GM12891 (cell line): ENCODE measurements around the gene ANLN.
"Not testable (repeated sequence)": the region's sequence is repeated elsewhere in the genome, so short reads cannot be mapped to it uniquely, and the experiment has no call there.

ENCODE experiments used
- DNase-seq: peaks from one replicate; pipeline ENCODE4 v3.0.0; 2011; ENCODE audit warnings: low spot score; ENCODE audit not compliant: insufficient read length
- FAIRE-seq: peaks from 2 replicates; lab custom pipeline; 2011; peaks lifted over from hg19 to GRCh38; lab: Jason Lieb, UNC
- PAX5 ChIP-seq: IDR thresholded peaks from 2 replicates; pipeline ENCODE4 v1.6.1; 2011; ENCODE audit warnings: low read length, moderate library complexity, mild to moderate bottlenecking; ENCODE audit not compliant: insufficient read depth, severe bottlenecking
- POLR2A ChIP-seq: IDR thresholded peaks from 2 replicates; pipeline ENCODE4 v1.6.1; 2011; ENCODE audit warnings: low read depth, low read length, control low read depth
- POLR2AphosphoS5 ChIP-seq: IDR thresholded peaks from 2 replicates; pipeline ENCODE4 v1.6.1; 2011; ENCODE audit warnings: low read depth, low read length, control low read depth
- POU2F2 ChIP-seq: IDR thresholded peaks from 2 replicates; pipeline ENCODE4 v1.6.1; 2011; ENCODE audit warnings: low read depth, mild to moderate bottlenecking, control low read depth, low read length, moderate library complexity
- SPI1 ChIP-seq: IDR thresholded peaks from 2 replicates; pipeline ENCODE4 v1.6.1; 2011; ENCODE audit warnings: low read depth, low read length, control low read depth
- TAF1 ChIP-seq: IDR thresholded peaks from 2 replicates; pipeline ENCODE4 v1.6.1; 2011; ENCODE audit warnings: low read depth, low read length, control low read depth

Gene ANLN

GRCh38 chr7:36369171-36369570 is 20.5 kb upstream of the ANLN start:
- no peak for DNase-seq
- no peak for FAIRE-seq
- TF ChIP-seq SPI1 (no peak), TAF1 (no peak), PAX5 (no peak), POLR2AphosphoS5 (no peak), POU2F2 (no peak), POLR2A (no peak)

DNA sequence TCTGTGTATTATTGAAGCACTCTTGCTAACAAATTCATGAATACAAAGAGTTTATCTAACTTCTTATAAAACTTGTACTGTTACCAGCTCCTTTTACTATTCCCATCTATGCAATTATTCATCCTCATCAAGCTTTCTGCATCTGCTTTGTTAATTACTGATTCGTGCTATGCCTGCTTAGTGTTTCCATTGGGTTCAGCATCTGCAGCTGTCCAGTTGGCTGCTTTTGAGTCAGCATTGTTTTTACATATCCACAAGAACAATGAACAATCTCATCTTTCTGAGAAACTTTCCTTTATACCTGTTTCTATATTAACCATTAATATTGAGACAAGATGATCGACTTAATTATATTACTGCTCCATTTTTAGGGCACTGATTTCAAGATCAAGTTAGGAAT is 19.6 kb upstream of the ANLN start:
- no peak for DNase-seq
- TF ChIP-seq SPI1 (no peak), POU2F2 (no peak), POLR2A (no peak), PAX5 (no peak), POLR2AphosphoS5 (no peak), TAF1 (no peak)
- FAIRE-seq, result no peak

DNA sequence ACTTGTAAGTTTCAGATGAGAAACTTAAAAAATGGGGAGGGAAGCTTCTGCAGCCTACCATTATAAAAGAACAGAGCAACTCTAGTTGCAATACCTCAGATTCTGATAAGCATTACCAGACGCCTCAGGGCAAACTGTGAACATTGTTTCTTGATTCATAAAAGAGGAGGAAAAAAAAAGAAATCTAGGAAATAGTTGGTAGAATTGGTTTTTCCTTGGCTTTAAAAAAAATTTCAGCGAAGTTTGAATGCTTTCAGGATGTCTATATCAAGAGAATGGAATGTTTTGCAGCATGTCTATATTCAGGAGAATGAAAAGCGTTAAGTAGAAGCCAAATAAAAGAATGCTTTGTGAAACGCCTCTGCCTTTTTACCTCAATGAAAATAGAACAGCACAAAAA is 17.5 kb upstream of the ANLN start:
- TF ChIP-seq SPI1, result no peak
- TF ChIP-seq POLR2A, result no peak
- TF ChIP-seq PAX5, result no peak
- TF ChIP-seq POU2F2, result no peak
- TF ChIP-seq POLR2AphosphoS5, result no peak
- no peak for TF ChIP-seq TAF1
- no peak for FAIRE-seq
- no peak for DNase-seq

GRCh38 chr7:36378555-36378954 is 11.1 kb upstream of the ANLN start:
- DNase-seq, FAIRE-seq: not testable (repeated sequence)

DNA sequence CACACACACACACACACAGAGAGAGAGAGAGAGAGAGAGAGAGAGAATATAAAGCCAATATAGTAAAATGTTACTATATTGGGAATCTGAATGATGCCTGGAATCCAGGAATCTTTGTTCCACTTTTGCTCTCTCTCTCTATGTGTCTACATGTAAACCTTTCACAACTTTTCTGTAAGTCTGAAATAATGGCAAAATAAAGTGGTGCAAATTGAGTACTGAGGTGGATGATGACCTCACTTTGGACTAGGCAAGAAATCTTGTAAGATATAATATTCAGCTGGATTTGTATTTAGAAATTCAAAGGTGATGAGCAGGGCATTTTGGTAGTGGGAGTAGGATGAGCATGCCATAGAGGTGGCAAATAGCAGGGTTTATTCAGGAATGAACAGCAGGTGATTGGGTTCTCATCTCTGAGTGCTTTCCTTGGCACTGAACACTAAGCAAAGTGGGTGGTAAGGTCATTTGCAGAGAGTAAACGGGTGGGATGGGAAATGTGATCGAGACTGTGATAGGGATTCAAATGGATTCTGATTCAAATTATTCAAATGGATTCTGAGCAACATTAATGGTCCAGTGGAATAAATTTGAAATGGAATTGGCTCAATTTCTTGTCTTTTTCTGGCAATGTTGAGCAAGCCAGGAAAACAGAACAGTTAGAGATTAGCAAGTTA is 9.7 kb upstream of the ANLN start:
- FAIRE-seq (no peak), DNase-seq (no peak)
- TF ChIP-seq POLR2A (no peak), PAX5 (no peak), POU2F2 (no peak)

- FAIRE-seq, result no peak
- no peak for DNase-seq
- no peak for TF ChIP-seq PAX5
- no peak for TF ChIP-seq POU2F2
- TF ChIP-seq POLR2A, result no peak
- no peak for TF ChIP-seq TAF1
- no peak for TF ChIP-seq SPI1
- TF ChIP-seq POLR2AphosphoS5, result no peak
These were observed 8.6 kb upstream of the ANLN start for GRCh38 chr7:36381056-36381455.

GRCh38 chr7:36383284-36383683 is 6.4 kb upstream of the ANLN start:
- DNase-seq, FAIRE-seq: not testable (repeated sequence)

DNA sequence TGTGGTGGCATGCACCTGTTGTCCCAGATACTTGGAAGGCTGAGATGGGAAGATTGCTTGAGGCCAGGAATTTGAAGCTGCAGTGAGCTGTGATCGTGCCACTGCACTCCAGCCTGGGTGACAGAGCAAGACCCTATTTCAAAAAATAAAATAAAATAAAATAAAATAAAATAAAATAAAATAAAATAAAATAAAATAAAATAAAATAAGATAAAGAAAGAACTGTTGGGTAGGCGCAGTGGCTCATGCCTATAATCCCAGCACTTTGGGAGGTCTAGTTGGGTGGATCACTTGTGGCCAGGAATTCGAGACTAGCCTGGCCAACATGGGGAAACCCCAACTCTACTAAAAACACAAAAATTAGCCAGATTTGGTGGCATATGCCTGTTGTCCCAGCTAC is 4.0 kb upstream of the ANLN start:
- not testable (repeated sequence) for DNase-seq, FAIRE-seq

DNA sequence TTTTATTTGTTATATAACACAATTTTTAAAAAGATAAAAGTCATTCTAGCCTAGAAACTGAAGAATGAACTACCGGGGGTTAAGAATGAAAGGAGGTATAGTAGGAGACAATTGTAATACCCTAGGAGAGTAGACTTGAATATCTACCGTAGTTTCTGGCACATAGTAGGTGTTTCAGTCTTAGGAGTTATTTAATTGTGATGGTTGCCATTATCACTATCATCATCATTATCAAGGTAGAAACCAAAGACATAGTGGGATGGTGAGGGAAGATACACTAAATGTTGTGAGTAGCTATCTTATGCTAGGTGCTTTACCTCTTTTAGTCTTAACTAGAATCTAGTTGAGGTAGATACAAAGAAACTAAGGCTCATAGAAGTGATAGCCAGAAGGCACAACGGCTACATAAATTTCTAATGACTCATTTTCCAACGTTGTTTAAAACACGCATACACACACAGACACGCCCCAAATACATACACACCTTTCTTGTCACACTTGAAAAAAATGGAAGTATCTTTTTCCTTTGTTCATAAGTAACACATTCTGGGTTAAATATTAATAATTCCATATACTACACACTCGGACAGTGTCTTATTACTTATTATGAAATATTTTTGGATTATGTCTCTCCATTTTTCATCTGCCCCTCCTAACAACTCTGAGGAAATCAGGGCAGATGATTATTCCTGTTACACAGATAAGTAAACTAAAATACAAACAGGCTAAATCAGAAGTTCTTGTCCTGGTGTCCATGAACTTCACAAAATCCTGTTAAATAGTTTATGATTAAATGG is 2.0 kb upstream of the ANLN start:
- TF ChIP-seq POU2F2 (no peak), SPI1 (no peak), POLR2A (no peak), TAF1 (no peak), POLR2AphosphoS5 (no peak), PAX5 (no peak)
- DNase-seq (no peak), FAIRE-seq (no peak)

DNA sequence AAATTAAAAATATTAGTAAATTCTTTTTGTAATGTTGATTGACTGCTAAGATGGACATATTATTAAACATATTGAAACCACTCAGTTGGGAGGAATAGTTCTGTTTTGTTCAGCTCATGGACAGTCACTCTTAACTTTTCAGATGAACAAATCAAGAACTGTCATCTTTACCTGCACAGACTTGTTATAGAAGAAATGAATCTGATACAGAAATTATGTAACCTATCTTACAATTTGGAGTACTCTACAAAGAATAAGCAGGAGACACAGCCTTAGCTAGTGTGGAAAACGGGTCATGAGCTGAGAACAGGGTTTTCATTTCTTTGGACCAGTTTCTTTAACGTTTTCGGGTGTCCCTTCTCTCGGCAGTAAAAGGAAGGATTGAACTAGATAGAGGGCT is 1.2 kb upstream of the ANLN start:
- TF ChIP-seq POLR2A (no peak), TAF1 (no peak), SPI1 (no peak), POU2F2 (no peak), POLR2AphosphoS5 (no peak), PAX5 (no peak)
- DNase-seq (no peak), FAIRE-seq (no peak)
